A549 (cell line): ENCODE data around the gene SLC23A2. TPM values are rescaled to one million over a fixed set of nuclear protein-coding genes. Genes with fewer than 3 reads are reported as not detected.

Experiments used
- ATAC-seq, 2 experiments: fragments of 200-7000 bp in 1 of 2; fragments of >200 bp in 1 of 2; cut with Nextera tagmentation in 1 of 2; cut with Tn5 transposase in 1 of 2; 3 replicates each; pipeline versions ENCODE4 v1.8.0 to v1.9.1; 2018 to 2020; ENCODE audit warnings: mild to moderate bottlenecking in 1 of 2, moderate library complexity in 1 of 2
- CTCF ChIA-PET: fragments of 300-600 bp; sonication (Branson Sonifier 250); formaldehyde crosslinking; extraction: SDS; loops from one replicate; lab custom pipeline; 2021; ENCODE audit warnings: antibody characterized with exemption, inconsistent platforms; lab: Yijun Ruan, JAX
- POLR2A ChIA-PET: fragments of 350-600 bp; formaldehyde crosslinking; extraction: SDS; loops from one replicate; lab custom pipeline; 2021; ENCODE audit warnings: antibody characterized with exemption, inconsistent platforms; lab: Yijun Ruan, JAX
- DNase-seq, 2 experiments: peaks; one replicate each; pipeline versions ENCODE4 v3.0.0 to v3.0.0-alpha.2; 2011 to 2016; ENCODE audit warnings: low read depth in 1 of 2, low spot score in 1 of 2
- FAIRE-seq: peaks from 2 replicates; lab custom pipeline; 2011; peaks lifted over from hg19 to GRCh38; lab: Jason Lieb, UNC
- H3K27ac ChIP-seq, 2 experiments: fragments of >200 bp; sonication (Bioruptor Twin); formaldehyde crosslinking; 3 replicates each; pipeline ENCODE4 v1.5.1; 2016 to 2017
- H3K4me1 ChIP-seq: fragments of >200 bp; sonication (Bioruptor Twin); formaldehyde crosslinking; 3 replicates; pipeline ENCODE4 v1.6.1; 2016
- H3K4me2 ChIP-seq: fragments of >200 bp; sonication (Bioruptor Twin); formaldehyde crosslinking; 3 replicates; pipeline ENCODE4 v1.6.1; 2016
- H3K4me3 ChIP-seq: fragments of >200 bp; sonication (Bioruptor Twin); formaldehyde crosslinking; 3 replicates; pipeline ENCODE4 v1.5.1; 2016
- H3K9me3 ChIP-seq: fragments of >200 bp; sonication (Bioruptor Twin); formaldehyde crosslinking; 3 replicates; pipeline ENCODE4 v1.6.1; 2016
- BHLHE40 ChIP-seq: IDR thresholded peaks from 2 replicates; pipeline ENCODE4 v1.6.1; 2012; ENCODE audit warnings: low read depth, low read length, inconsistent platforms
- CTCF ChIP-seq: fragments of >200 bp; sonication (Bioruptor Twin); formaldehyde crosslinking; IDR thresholded peaks from 3 replicates; pipeline ENCODE4 v1.5.1; 2016
- EHMT2 ChIP-seq: fragments of 200-600 bp; sonication (generic); IDR thresholded peaks from 2 replicates; pipeline ENCODE4 v1.6.1; 2016; ENCODE audit warnings: antibody characterized with exemption, low read depth, mild to moderate bottlenecking, moderate library complexity
- ELK1 ChIP-seq: fragments of 150-350 bp; IDR thresholded peaks from 2 replicates; pipeline ENCODE4 v1.6.1; 2014; ENCODE audit warnings: low read depth, mild to moderate bottlenecking, low read length
- HES2 ChIP-seq: fragments of >200 bp; sonication (Bioruptor Twin); formaldehyde crosslinking; IDR thresholded peaks from 2 replicates; pipeline ENCODE4 v1.6.1; 2016
- HEYL ChIP-seq: fragments of 250-450 bp; sonication (Bioruptor Pico); IDR thresholded peaks from 2 replicates; pipeline ENCODE4 v1.8.0; 2021; ENCODE audit warnings: mild to moderate bottlenecking, moderate library complexity
- HOXB13 ChIP-seq: fragments of 250-450 bp; sonication (Bioruptor Pico); IDR thresholded peaks from 2 replicates; pipeline ENCODE4 v1.5.0; 2020; ENCODE audit warnings: low read depth, mild to moderate bottlenecking, moderate library complexity
- HOXB5 ChIP-seq: fragments of 250-450 bp; sonication (Bioruptor Pico); IDR thresholded peaks from 2 replicates; pipeline ENCODE4 v1.5.0; 2020; ENCODE audit warnings: mild to moderate bottlenecking, moderate library complexity
- JUN ChIP-seq, 2 experiments: fragments of >200 bp; sonication (Bioruptor Twin); formaldehyde crosslinking; IDR thresholded peaks; 2 replicates in 1 of 2; 3 replicates in 1 of 2; pipeline ENCODE4 v1.6.1; 2016 to 2017
- JUNB ChIP-seq: fragments of >200 bp; sonication (Bioruptor Twin); formaldehyde crosslinking; IDR thresholded peaks from 2 replicates; pipeline ENCODE4 v1.6.1; 2016
- KDM5A ChIP-seq: fragments of 200-600 bp; sonication (generic); IDR thresholded peaks from 2 replicates; pipeline ENCODE4 v1.6.1; 2016; ENCODE audit warnings: antibody characterized with exemption, mild to moderate bottlenecking
- MAX ChIP-seq: IDR thresholded peaks from 2 replicates; pipeline ENCODE4 v1.6.1; 2012
- NPAS2 ChIP-seq: fragments of 250-450 bp; sonication (Bioruptor Pico); IDR thresholded peaks from 2 replicates; pipeline ENCODE4 v1.8.0; 2022; ENCODE audit warnings: mild to moderate bottlenecking, moderate library complexity, borderline replicate concordance
- NR3C1 ChIP-seq: fragments of >200 bp; sonication (Bioruptor Twin); formaldehyde crosslinking; IDR thresholded peaks from 3 replicates; pipeline ENCODE4 v1.6.1; 2017
- RARB ChIP-seq: fragments of 250-450 bp; sonication (Bioruptor Pico); IDR thresholded peaks from 2 replicates; pipeline ENCODE4 v1.8.0; 2021; ENCODE audit warnings: mild to moderate bottlenecking, moderate library complexity
- RCOR1 ChIP-seq: fragments of 150-350 bp; IDR thresholded peaks from 2 replicates; pipeline ENCODE4 v1.6.1; 2014; ENCODE audit warnings: antibody characterized with exemption, low read length, low read depth
- RFX5 ChIP-seq: fragments of 450-650 bp; IDR thresholded peaks from 2 replicates; pipeline ENCODE4 v1.7.1; 2014; ENCODE audit warnings: antibody characterized with exemption, mild to moderate bottlenecking, moderate library complexity
- SMC3 ChIP-seq: fragments of >200 bp; sonication (Bioruptor Twin); formaldehyde crosslinking; IDR thresholded peaks from 3 replicates; pipeline ENCODE4 v1.6.1; 2018; ENCODE audit warnings: inconsistent platforms
- SREBF2 ChIP-seq: fragments of 450-650 bp; IDR thresholded peaks from 2 replicates; pipeline ENCODE4 v1.6.1; 2014; ENCODE audit warnings: mild to moderate bottlenecking, moderate library complexity
- ZSCAN20 ChIP-seq: fragments of 250-450 bp; sonication (Bioruptor Pico); IDR thresholded peaks from 2 replicates; pipeline ENCODE4 v1.8.0; 2022; ENCODE audit warnings: mild to moderate bottlenecking, moderate library complexity
- WGBS: methylation state at CpG from one replicate; pipeline ENCODE4 v1.1.6; 2017; ENCODE audit errors: missing lambda C conversion rate; 5-methylcytosine and 5-hydroxymethylcytosine counted together
- polyA plus RNA-seq, 4 experiments: library from polyadenylated mRNA; depleted of rRNA in 3 of 4; stranded (reverse); fragments of >200 nt; fragmentation: RNase III in 1 of 4; extraction: RNeasy Plus Mini Kit Qiagen cat#74134 plus additional on column Dnase treatment in 1 of 4; gene quantifications; 2 replicates in 3 of 4; 3 replicates in 1 of 4; pipeline ENCODE4 v1.2.3, GENCODE V29; 2011 to 2017
- TF ChIP-seq, protein P1 (sequence below): IDR thresholded peaks from 2 replicates; pipeline ENCODE4 v1.6.1; 2012
- TF ChIP-seq, protein P2 (sequence below): fragments of 450-650 bp; IDR thresholded peaks from 2 replicates; pipeline ENCODE4 v1.6.1; 2014; ENCODE audit warnings: antibody characterized with exemption

Gene SLC23A2
- polyA plus RNA-seq, 2 of the 4 experiments (the other 2 are of a cell fraction) = 13.1 to 47.8 TPM

DNA sequence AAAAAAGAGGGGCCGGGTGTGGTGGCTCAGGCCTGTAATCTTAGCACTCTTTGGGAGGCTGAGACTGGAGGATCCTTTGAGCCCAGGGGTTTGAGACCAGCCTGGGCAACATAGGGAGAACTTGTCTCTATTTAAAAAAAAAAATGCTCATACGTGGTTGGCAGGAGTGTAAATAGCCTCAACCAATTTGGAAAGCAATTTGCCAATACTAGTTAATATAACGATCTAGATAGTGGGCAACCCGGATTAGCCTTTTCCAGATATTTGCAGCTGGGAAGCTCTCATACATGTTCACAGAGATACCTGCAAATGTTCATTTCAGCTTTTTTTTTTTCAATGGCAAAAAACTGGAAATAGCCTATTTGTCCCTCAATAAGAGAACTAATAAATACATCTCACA lies 39.0 kb upstream of the SLC23A2 start:
- Histone ChIP-seq H3K4me2 (no peak overlapping the region), H3K27ac (no peak overlapping the region), H3K4me1 (peaks cover 5% of the 10 kb centered on the region; the same call in 2 of the 3 replicates), H3K9me3 (no peaks in the 10 kb centered on the region), H3K4me3 (no peak overlapping the region)
- DNase-seq (no peak), FAIRE-seq (no peak), ATAC-seq (no peak)
- ChIA-PET POLR2A (no interaction called here), CTCF (interaction anchor here (0.6 to 4.6 kb wide), 4 partner anchors 11 to 307 kb away, joined by 3 to 28 read pairs (median 8); no protein-coding TSS in a partner anchor)
- TF ChIP-seq NR3C1 (no peak), HEYL (no peak), RCOR1 (no peak), HOXB5 (CRISPR knock-in tag) (no peak), RFX5 (no peak), HOXB13 (CRISPR knock-in tag) (no peak)
- 79% methylated on average over 4 of the region's 4 CpGs for WGBS

DNA sequence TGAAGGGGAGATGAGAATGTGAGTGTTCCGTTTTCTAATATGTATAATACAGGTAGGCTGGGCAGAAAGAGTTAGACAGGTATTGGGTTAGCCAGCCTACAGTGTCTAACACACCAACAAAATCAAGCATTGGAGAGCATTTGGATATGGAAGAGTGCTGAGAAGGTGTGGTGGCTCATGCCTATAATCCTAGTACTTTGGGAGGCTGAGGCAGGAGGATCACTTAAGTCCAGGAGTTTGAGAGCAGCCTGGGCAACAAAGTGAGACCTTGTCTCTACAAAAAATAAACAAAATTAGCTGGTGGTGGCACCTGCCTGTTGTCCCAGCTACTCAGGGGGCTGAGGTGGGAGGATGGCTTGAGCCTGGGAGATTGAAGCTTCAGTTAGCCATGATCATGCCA lies 38.6 kb upstream of the SLC23A2 start:
- POLR2A ChIA-PET = no interaction called here
- H3K4me1 ChIP-seq = peaks cover 5% of the 10 kb centered on the region; the same call in 2 of the 3 replicates
- CTCF ChIA-PET = interaction anchor here (0.6 to 4.6 kb wide), 5 partner anchors 12 to 306 kb away, joined by 3 to 28 read pairs (median 3); no protein-coding TSS in a partner anchor
- DNase-seq = no peak
- H3K4me2 ChIP-seq = no peak overlapping the region
- no peak overlapping the region for H3K27ac ChIP-seq
- ATAC-seq = peak in 1 of 2 experiments; percentile 13; a peak in 1 of 6 replicates
- H3K4me3 ChIP-seq = no peak overlapping the region
- 74% methylated on average over 1 of the region's 1 CpG for WGBS
- no peaks in the 10 kb centered on the region for H3K9me3 ChIP-seq
- FAIRE-seq = no peak
- TF ChIP-seq NPAS2 (CRISPR knock-in tag) (no peak), HES2 (no peak), SREBF2 (no peak), SMC3 (no peak), KDM5A (no peak), JUN (IDR thresholded peaks at IDR 0.05) (no peak), RARB (no peak), MAX (no peak), CTCF (no peak), NR3C1 (no peak), ELK1 (no peak), HOXB5 (CRISPR knock-in tag) (no peak), BHLHE40 (no peak), JUNB (no peak), ZSCAN20 (CRISPR knock-in tag) (no peak), EHMT2 (no peak)
- TF ChIP-seq, protein P1, sequence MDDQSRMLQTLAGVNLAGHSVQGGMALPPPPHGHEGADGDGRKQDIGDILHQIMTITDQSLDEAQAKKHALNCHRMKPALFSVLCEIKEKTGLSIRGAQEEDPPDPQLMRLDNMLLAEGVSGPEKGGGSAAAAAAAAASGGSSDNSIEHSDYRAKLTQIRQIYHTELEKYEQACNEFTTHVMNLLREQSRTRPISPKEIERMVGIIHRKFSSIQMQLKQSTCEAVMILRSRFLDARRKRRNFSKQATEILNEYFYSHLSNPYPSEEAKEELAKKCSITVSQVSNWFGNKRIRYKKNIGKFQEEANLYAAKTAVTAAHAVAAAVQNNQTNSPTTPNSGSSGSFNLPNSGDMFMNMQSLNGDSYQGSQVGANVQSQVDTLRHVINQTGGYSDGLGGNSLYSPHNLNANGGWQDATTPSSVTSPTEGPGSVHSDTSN = no peak
- TF ChIP-seq, protein P2, sequence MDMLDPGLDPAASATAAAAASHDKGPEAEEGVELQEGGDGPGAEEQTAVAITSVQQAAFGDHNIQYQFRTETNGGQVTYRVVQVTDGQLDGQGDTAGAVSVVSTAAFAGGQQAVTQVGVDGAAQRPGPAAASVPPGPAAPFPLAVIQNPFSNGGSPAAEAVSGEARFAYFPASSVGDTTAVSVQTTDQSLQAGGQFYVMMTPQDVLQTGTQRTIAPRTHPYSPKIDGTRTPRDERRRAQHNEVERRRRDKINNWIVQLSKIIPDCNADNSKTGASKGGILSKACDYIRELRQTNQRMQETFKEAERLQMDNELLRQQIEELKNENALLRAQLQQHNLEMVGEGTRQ = no peak
- TF ChIP-seq, all 56 proteins: peak for 0
